ENCODE results near the gene SCUBE1.

- no peak for TF ChIP-seq CTCF (IDR thresholded peaks at IDR 0.05)
- no peak for TF ChIP-seq POLR2A (IDR thresholded peaks at IDR 0.05)
Measured at GRCh38 chr22:43272869-43273318, 70.3 kb downstream of the SCUBE1 start.
